Duodenal mucosa (tissue), 2 donors: Measurements from ENCODE around the gene SHISA6.

Experiments
- H3K27ac ChIP-seq: one replicate; pipeline ENCODE4 v1.7.0; 2013; ENCODE audit warnings: low read depth, low read length
- H3K27me3 ChIP-seq, 2 donors: one replicate each; pipeline ENCODE4 v1.7.0; 2013; ENCODE audit warnings: low read length in 2 of 2, control low read depth in 1 of 2; ENCODE audit not compliant: insufficient read depth in 2 of 2, control insufficient read depth in 1 of 2
- H3K36me3 ChIP-seq, 2 donors: one replicate each; pipeline ENCODE4 v1.7.0; 2013; ENCODE audit warnings: low read length in 2 of 2, control low read depth in 1 of 2; ENCODE audit not compliant: insufficient read depth in 2 of 2, control insufficient read depth in 1 of 2
- H3K4me1 ChIP-seq, 2 donors: one replicate each; pipeline ENCODE4 v1.7.0; 2013; ENCODE audit warnings: low read length in 2 of 2, control low read depth in 1 of 2; ENCODE audit not compliant: insufficient read depth in 2 of 2, control insufficient read depth in 1 of 2
- H3K4me3 ChIP-seq, 2 donors: one replicate each; pipeline ENCODE4 v1.7.0; 2013; ENCODE audit warnings: low read length in 2 of 2, low read depth in 1 of 2
- H3K9ac ChIP-seq, 2 donors: one replicate each; pipeline ENCODE4 v1.7.0; 2013; ENCODE audit warnings: low read length in 2 of 2, low read depth in 1 of 2
- H3K9me3 ChIP-seq, 2 donors: one replicate each; pipeline ENCODE4 v1.7.0; 2013; ENCODE audit warnings: low read length in 2 of 2, control low read depth in 1 of 2; ENCODE audit not compliant: control insufficient read depth in 1 of 2

SHISA6 gene

DNA sequence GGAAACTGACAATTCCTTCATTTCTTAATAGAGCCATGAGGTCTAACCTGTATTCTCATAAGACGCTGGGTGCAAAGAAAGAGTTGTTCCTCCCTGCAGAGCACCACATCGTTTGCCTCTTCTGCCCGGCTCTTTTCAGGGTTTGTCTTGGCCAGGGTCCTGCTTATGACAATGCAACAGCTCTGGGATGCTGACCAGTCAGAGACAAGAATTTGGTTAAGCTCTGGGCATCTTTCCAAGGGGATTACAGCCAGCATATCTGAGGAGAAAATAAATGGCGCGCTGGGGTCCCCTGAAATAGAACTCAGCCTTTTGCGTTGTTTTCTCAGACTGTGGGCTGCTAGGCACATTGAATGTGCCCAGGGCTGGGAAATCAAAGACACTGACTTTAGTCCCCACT lies 128.6 kb downstream of the SHISA6 start:
- no peaks in the 10 kb centered on the region for H3K4me1 ChIP-seq
- H3K9me3 ChIP-seq = no peaks in the 10 kb centered on the region
- no peak overlapping the region for H3K4me3 ChIP-seq
- H3K36me3 ChIP-seq = no peaks in the 10 kb centered on the region
- no peak overlapping the region for H3K9ac ChIP-seq
- H3K27me3 ChIP-seq = no peaks in the 10 kb centered on the region
- no peak overlapping the region for H3K27ac ChIP-seq

DNA sequence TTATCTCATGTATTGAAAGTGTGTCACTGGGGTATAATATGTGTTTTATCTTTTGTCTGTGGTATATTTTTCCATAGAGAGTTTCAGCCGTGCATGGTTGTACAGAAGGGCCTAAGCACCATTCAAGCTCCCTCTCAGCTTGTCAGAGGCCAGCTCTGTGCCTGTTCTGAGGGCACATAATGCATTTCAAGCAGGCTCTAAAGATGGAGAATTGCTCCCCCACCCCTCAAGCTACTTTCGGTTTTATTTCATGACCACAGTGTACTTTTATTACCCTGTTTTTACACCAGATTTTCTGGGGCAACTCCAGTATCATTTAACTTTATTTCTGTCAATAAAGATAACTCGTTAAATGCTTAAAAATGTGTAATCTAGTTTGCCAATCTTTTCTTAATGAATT lies 131.7 kb downstream of the SHISA6 start:
- H3K4me3 ChIP-seq = no peak overlapping the region
- H3K36me3 ChIP-seq = no peaks in the 10 kb centered on the region
- H3K9me3 ChIP-seq = no peaks in the 10 kb centered on the region
- H3K9ac ChIP-seq = no peak overlapping the region
- no peaks in the 10 kb centered on the region for H3K27me3 ChIP-seq
- H3K4me1 ChIP-seq = no peaks in the 10 kb centered on the region
- no peak overlapping the region for H3K27ac ChIP-seq

DNA sequence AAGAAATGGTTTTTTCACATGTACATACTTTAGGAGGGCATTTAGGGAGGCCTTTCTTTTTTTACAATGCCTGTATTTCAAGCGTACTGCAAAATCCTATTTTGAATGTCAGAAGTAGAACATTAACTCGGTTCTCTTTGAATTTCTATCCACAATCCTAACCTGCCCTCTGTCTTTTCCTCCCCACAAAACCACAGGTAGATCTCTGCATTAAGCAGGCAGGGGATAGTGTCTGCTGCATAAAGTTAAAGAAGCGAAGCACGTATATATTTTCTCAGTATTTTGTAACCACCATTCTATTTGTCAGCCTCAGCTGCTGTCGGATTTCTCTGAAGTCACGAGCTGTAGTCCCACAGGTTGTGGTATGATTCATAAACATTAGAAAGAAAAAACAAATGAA lies 137.5 kb downstream of the SHISA6 start:
- Histone ChIP-seq H3K9ac (no peak overlapping the region), H3K9me3 (no peaks in the 10 kb centered on the region), H3K27ac (no peak overlapping the region), H3K27me3 (no peaks in the 10 kb centered on the region), H3K36me3 (no peaks in the 10 kb centered on the region), H3K4me3 (no peak overlapping the region), H3K4me1 (no peaks in the 10 kb centered on the region)

- Histone ChIP-seq H3K9me3 (no peaks in the 10 kb centered on the region), H3K9ac (no peak overlapping the region), H3K36me3 (no peaks in the 10 kb centered on the region), H3K27me3 (no peaks in the 10 kb centered on the region), H3K4me1 (no peaks in the 10 kb centered on the region), H3K27ac (no peak overlapping the region), H3K4me3 (no peak overlapping the region)
Observed at GRCh38 chr17:11380761-11381160, 139.7 kb downstream of the SHISA6 start.

- Histone ChIP-seq H3K9ac (no peak overlapping the region), H3K27ac (no peak overlapping the region), H3K9me3 (no peaks in the 10 kb centered on the region), H3K27me3 (no peaks in the 10 kb centered on the region), H3K4me1 (no peaks in the 10 kb centered on the region), H3K36me3 (no peaks in the 10 kb centered on the region), H3K4me3 (no peak overlapping the region)
Observed at GRCh38 chr17:11383157-11383556, 142.1 kb downstream of the SHISA6 start.

DNA sequence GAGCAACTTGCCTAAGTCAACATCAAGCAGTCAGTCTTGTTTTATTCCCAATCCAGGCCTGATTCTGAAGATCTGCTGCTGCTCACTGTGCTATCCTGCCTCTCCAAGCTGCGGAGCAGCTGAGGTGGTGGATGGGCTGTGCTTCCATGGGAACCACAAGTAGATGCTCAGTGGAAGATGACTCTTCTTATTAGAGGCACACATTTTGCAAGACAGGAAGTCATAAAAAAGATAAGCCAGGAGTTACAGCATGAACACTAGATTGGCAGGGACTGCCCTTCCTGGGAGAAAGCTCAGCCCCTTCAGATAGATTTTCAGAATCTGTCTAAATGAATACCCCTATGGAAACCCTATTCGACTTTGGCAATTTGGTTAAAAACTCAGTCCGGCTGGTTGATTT lies 143.1 kb downstream of the SHISA6 start:
- Histone ChIP-seq H3K27ac (no peak overlapping the region), H3K4me1 (no peaks in the 10 kb centered on the region), H3K27me3 (no peaks in the 10 kb centered on the region), H3K4me3 (no peak overlapping the region), H3K9ac (no peak overlapping the region), H3K9me3 (no peaks in the 10 kb centered on the region), H3K36me3 (no peaks in the 10 kb centered on the region)

GRCh38 chr17:11387610-11388009 lies 146.6 kb downstream of the SHISA6 start:
- Histone ChIP-seq H3K36me3 (no peaks in the 10 kb centered on the region), H3K27ac (no peak overlapping the region), H3K27me3 (no peaks in the 10 kb centered on the region), H3K4me3 (no peak overlapping the region), H3K9me3 (peaks cover 0 to 2% of the 10 kb centered on the region in 2 donors), H3K9ac (no peak overlapping the region), H3K4me1 (no peaks in the 10 kb centered on the region)

DNA sequence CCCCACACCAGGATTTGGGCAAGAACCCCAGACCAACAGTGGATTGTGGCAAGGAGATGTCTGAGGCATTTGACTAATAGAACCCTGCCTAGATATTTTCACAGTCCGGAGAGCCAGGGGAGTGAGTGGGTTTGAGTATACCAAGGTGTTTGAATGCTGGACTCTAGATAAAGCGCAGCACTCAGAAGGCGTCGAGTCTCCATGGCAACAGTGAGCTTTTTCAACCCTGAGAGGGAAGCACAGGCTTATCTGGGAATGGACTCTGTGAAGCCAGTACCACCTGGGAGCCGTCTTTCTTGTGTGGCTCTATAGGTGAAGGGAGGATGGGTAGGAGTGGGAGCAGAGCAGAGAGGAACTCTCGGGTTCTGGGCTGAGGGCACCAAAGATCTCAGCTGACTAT lies 147.0 kb downstream of the SHISA6 start:
- Histone ChIP-seq H3K36me3 (no peaks in the 10 kb centered on the region), H3K9me3 (peaks cover 0 to 2% of the 10 kb centered on the region in 2 donors), H3K27ac (no peak overlapping the region), H3K4me3 (no peak overlapping the region), H3K27me3 (no peaks in the 10 kb centered on the region), H3K4me1 (no peaks in the 10 kb centered on the region), H3K9ac (no peak overlapping the region)

GRCh38 chr17:11389583-11389982 lies 148.6 kb downstream of the SHISA6 start:
- no peak overlapping the region for H3K9ac ChIP-seq
- no peaks in the 10 kb centered on the region for H3K4me1 ChIP-seq
- H3K36me3 ChIP-seq = no peaks in the 10 kb centered on the region
- H3K4me3 ChIP-seq = no peak overlapping the region
- H3K9me3 ChIP-seq = peaks cover 0 to 2% of the 10 kb centered on the region in 2 donors
- no peak overlapping the region for H3K27ac ChIP-seq
- H3K27me3 ChIP-seq = no peaks in the 10 kb centered on the region

GRCh38 chr17:11391134-11391533 lies 150.1 kb downstream of the SHISA6 start:
- Histone ChIP-seq H3K36me3 (no peaks in the 10 kb centered on the region), H3K9me3 (peaks cover 0 to 2% of the 10 kb centered on the region in 2 donors)

More at GRCh38 chr17:11391134-11391533, 150.1 kb downstream of the SHISA6 start:
- no peaks in the 10 kb centered on the region for H3K4me1 ChIP-seq
- no peak overlapping the region for H3K4me3 ChIP-seq
- no peak overlapping the region for H3K9ac ChIP-seq
- no peaks in the 10 kb centered on the region for H3K27me3 ChIP-seq
- H3K27ac ChIP-seq = no peak overlapping the region
